Activated CD4-positive, alpha-beta T cell treated with anti-CD3 and anti-CD28 coated beads for 36 hours (primary cell): ENCODE data around the gene MEG3. TPM values are rescaled to one million over a fixed set of nuclear protein-coding genes. Genes with fewer than 3 reads are reported as not detected.

ENCODE experiments used
- ATAC-seq: fragments of 200-7000 bp; cut with Tn5 transposase; one replicate; pipeline ENCODE4 v1.10.0; 2021; ENCODE audit warnings: mild to moderate bottlenecking, moderate library complexity
- CTCF ChIA-PET: fragments of 350-600 bp; sonication (Branson Sonifier 250); formaldehyde crosslinking; loops from one replicate; lab custom pipeline; 2021; ENCODE audit warnings: antibody characterized with exemption; lab: Charles Lee
- POLR2A ChIA-PET: fragments of 350-600 bp; sonication (Branson Sonifier 250); formaldehyde crosslinking; loops from one replicate; lab custom pipeline; 2021; ENCODE audit warnings: antibody characterized with exemption, inconsistent platforms; lab: Charles Lee
- DNase-seq: peaks from one replicate; pipeline ENCODE4 v3.0.0-alpha.2; 2020
- H3K27ac Mint-ChIP-seq: one replicate; pipeline ENCODE4 v1.8.0; 2021; ENCODE audit warnings: mixed read lengths
- H3K27me3 Mint-ChIP-seq: one replicate; pipeline ENCODE4 v1.8.0; 2021; ENCODE audit warnings: mixed read lengths
- H3K36me3 Mint-ChIP-seq: one replicate; pipeline ENCODE4 v1.8.0; 2021; ENCODE audit warnings: low read depth, mixed read lengths
- H3K4me1 Mint-ChIP-seq: one replicate; pipeline ENCODE4 v1.8.0; 2021; ENCODE audit warnings: mixed read lengths
- H3K4me3 Mint-ChIP-seq: one replicate; pipeline ENCODE4 v1.8.0; 2021; ENCODE audit warnings: mild to moderate bottlenecking, moderate library complexity, mixed read lengths
- H3K9me3 Mint-ChIP-seq: one replicate; pipeline ENCODE4 v1.8.0; 2021; ENCODE audit warnings: low read depth, mixed read lengths
- intact Hi-C, 2 experiments: fragments of 100-400 bp; cut with DNase I in 1 of 2; cut with micrococcal nuclease in 1 of 2; formaldehyde crosslinking; loops; one replicate each; pipeline versions ENCODE4 v1.14.2 to v1.15.1; 2022 to 2024; cut with DNase I, micrococcal nuclease
- total RNA-seq, 2 experiments: library from RNA; stranded (reverse); gene quantifications; one replicate each; pipeline ENCODE4 v1.2.3, GENCODE V29; 2021

Gene MEG3
- total RNA-seq, 2 experiments from 2014 or later = not detected

DNA sequence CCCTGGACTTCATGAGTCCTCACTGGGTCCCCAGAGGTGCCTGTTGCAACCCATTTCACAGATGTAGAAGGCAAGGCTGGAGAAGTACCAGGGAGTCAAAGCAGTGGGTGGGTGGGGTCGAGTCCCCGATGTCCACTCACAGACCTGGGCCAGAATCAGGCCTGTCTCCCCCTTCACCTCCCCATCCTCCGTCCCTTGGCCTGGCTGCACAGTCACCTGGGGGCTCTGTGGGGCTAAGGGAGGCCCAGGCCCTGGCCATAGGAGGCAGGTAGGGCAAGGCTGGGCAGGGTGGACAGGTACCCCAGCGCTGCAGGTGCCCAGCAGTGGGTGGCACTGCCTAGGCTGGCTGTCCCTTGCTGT, 48.1 kb downstream of the MEG3 start:
- intact Hi-C loops = no loop called here
- ATAC-seq (no peak), DNase-seq (no peak)
- POLR2A ChIA-PET = no interaction called here
- Mint-ChIP-seq H3K27me3 (peaks cover 3% of the 10 kb centered on the region), H3K4me1 (peaks cover 11% of the 10 kb centered on the region), H3K9me3 (no peaks in the 10 kb centered on the region), H3K4me3 (no peak overlapping the region), H3K27ac (no peak overlapping the region), H3K36me3 (no peaks in the 10 kb centered on the region)
- CTCF ChIA-PET = no interaction called here

GRCh38 chr14:100874411-100875091, 48.6 kb downstream of the MEG3 start:
- intact Hi-C loops = no loop called here
- Mint-ChIP-seq H3K27ac (no peak overlapping the region), H3K36me3 (no peaks in the 10 kb centered on the region), H3K9me3 (no peaks in the 10 kb centered on the region), H3K4me1 (peaks cover 11% of the 10 kb centered on the region), H3K4me3 (no peak overlapping the region), H3K27me3 (peaks cover 3% of the 10 kb centered on the region)
- DNase-seq (no peak), ATAC-seq (no peak)
- POLR2A ChIA-PET = no interaction called here
- CTCF ChIA-PET = no interaction called here

GRCh38 chr14:100875126-100875525, 49.2 kb downstream of the MEG3 start:
- POLR2A ChIA-PET = no interaction called here
- DNase-seq = no peak
- H3K4me3 Mint-ChIP-seq = no peak overlapping the region
- CTCF ChIA-PET = no interaction called here
- H3K9me3 Mint-ChIP-seq = no peaks in the 10 kb centered on the region
- no peak for ATAC-seq
- no peaks in the 10 kb centered on the region for H3K36me3 Mint-ChIP-seq
- intact Hi-C loops = no loop called here
- no peak overlapping the region for H3K27ac Mint-ChIP-seq
- peaks cover 11% of the 10 kb centered on the region for H3K4me1 Mint-ChIP-seq
- H3K27me3 Mint-ChIP-seq = peaks cover 3% of the 10 kb centered on the region

- no peak for DNase-seq
- POLR2A ChIA-PET = no interaction called here
- H3K27me3 Mint-ChIP-seq = peaks cover 5% of the 10 kb centered on the region
Measured at GRCh38 chr14:100875861-100876590, 50.1 kb downstream of the MEG3 start.

DNA sequence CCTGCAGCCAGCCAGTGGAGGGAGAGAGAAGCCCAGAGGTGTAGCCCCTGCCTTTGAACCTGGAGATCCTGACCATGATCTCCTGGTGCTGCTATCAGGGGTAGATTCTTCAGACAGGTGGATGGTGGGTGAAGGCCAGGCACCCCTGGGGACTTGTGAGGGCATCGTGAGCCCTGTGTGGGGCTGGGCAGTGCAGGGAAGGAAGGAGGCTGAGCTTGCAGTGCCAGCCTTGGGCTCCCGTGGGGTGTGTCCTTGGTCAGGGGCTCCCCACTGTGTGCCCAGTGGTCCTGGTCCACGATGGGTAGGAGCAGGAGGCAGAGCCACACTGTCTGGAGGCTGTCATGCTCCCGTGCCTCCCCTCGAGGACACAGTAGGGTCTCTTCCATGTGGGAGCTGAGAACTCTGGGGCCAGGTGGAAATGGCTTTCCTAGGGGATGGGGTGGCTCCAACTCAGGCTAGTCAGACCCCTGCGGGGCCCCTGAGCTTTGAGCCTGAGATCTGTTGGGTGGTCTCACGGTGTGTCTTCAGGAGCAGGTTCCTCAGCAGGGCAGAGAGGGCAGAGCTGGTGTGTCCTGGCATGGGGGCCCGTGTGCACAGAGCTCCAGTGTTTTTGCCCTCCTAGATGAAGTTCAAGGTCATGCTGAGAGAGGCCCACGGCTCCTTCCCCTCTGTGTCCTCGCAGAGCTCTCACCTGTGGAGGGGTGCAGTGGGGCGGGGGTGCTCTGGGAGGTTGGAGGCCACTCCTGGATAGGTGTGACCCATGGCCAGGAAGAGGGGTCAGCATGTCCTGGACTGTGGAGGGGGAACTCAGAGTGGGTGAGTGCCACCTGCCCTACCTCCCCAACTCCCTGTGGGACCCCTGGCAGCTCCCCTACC, 52.6 kb downstream of the MEG3 start:
- Mint-ChIP-seq H3K27me3 (peaks cover 5% of the 10 kb centered on the region), H3K27ac (no peak overlapping the region), H3K4me1 (no peaks in the 10 kb centered on the region), H3K9me3 (no peaks in the 10 kb centered on the region), H3K36me3 (no peaks in the 10 kb centered on the region), H3K4me3 (no peak overlapping the region)
- ATAC-seq (no peak), DNase-seq (no peak)
- intact Hi-C loops = no loop called here
- CTCF ChIA-PET = no interaction called here
- POLR2A ChIA-PET = no interaction called here

More at GRCh38 chr14:100875861-100876590, 50.1 kb downstream of the MEG3 start:
- no peak for ATAC-seq
- H3K4me1 Mint-ChIP-seq = peaks cover 11% of the 10 kb centered on the region
- no peak overlapping the region for H3K4me3 Mint-ChIP-seq
- H3K9me3 Mint-ChIP-seq = no peaks in the 10 kb centered on the region
- CTCF ChIA-PET = no interaction called here
- intact Hi-C loops = no loop called here
- no peak overlapping the region for H3K27ac Mint-ChIP-seq
- no peaks in the 10 kb centered on the region for H3K36me3 Mint-ChIP-seq

GRCh38 chr14:100879194-100879593, 53.3 kb downstream of the MEG3 start:
- no peak overlapping the region for H3K27ac Mint-ChIP-seq
- H3K9me3 Mint-ChIP-seq = no peaks in the 10 kb centered on the region
- H3K4me3 Mint-ChIP-seq = no peak overlapping the region
- DNase-seq (no peak), ATAC-seq (no peak)
- intact Hi-C loops = no loop called here
- no peaks in the 10 kb centered on the region for H3K36me3 Mint-ChIP-seq
- peaks cover 4% of the 10 kb centered on the region for H3K27me3 Mint-ChIP-seq
- ChIA-PET POLR2A (no interaction called here), CTCF (no interaction called here)
- no peaks in the 10 kb centered on the region for H3K4me1 Mint-ChIP-seq

- Mint-ChIP-seq H3K4me3 (no peak overlapping the region), H3K4me1 (no peaks in the 10 kb centered on the region), H3K27me3 (peaks cover 4% of the 10 kb centered on the region), H3K9me3 (no peaks in the 10 kb centered on the region), H3K36me3 (no peaks in the 10 kb centered on the region), H3K27ac (no peak overlapping the region)
- CTCF ChIA-PET = no interaction called here
- intact Hi-C loops = no loop called here
- ATAC-seq (no peak), DNase-seq (no peak)
- POLR2A ChIA-PET = no interaction called here
Measured at GRCh38 chr14:100879782-100880181, 53.9 kb downstream of the MEG3 start.

- no peak for ATAC-seq
- H3K27me3 Mint-ChIP-seq = peaks cover 4% of the 10 kb centered on the region
- H3K36me3 Mint-ChIP-seq = no peaks in the 10 kb centered on the region
- CTCF ChIA-PET = no interaction called here
- POLR2A ChIA-PET = interaction anchor here (0.6 kb wide), 1 partner anchor 9 kb away, joined by 3 read pairs; no protein-coding TSS in a partner anchor
- no peak overlapping the region for H3K27ac Mint-ChIP-seq
- H3K9me3 Mint-ChIP-seq = no peaks in the 10 kb centered on the region
- no peak overlapping the region for H3K4me3 Mint-ChIP-seq
- intact Hi-C loops = no loop called here
- no peak for DNase-seq
- no peaks in the 10 kb centered on the region for H3K4me1 Mint-ChIP-seq
Measured at GRCh38 chr14:100880271-100881101, 54.6 kb downstream of the MEG3 start.

DNA sequence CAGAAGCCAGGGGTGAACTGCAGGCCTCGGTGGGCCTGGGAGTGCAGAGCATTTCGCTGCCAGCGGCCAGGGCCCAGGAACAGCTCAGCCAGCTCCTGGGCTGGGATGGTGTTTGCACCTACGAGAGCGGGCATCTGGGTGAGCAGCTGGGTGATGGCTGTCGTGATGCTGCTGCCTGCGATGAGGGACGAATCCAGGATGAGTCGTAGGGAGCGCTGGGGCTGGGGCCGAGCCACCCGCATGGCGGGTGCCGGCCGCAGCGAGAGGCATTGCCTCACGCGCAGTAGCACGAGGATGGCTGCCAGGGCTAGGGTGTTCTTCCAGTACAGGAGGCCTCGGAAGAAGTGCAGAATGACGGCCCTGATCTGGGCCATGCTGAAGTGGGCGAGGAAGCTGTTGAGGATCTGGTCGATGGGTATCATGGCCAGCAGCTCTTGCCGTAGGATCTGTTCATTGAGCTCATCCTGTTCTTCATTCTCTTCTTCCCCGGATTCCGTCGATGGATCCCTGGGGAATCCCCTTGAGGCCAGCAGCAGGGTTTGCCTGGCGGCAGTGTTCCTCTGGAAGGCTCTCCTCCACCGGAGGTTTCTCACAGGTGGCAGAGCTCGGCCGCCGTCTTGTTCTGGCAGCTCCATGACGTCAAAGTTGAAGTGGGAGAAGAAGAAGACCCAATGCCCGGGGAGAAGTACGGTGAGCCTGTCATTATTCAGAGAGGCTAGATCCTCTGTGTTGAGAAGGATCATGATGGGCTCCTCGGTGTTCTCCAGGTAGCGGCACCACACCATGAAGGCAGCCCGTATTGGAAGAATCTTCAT, 55.5 kb downstream of the MEG3 start:
- Mint-ChIP-seq H3K9me3 (no peaks in the 10 kb centered on the region), H3K27ac (no peak overlapping the region), H3K27me3 (peaks cover 4% of the 10 kb centered on the region), H3K36me3 (no peaks in the 10 kb centered on the region), H3K4me3 (no peak overlapping the region), H3K4me1 (no peaks in the 10 kb centered on the region)
- POLR2A ChIA-PET = no interaction called here
- ATAC-seq = no peak
- CTCF ChIA-PET = no interaction called here
- DNase-seq = no peak
- intact Hi-C loops = no loop called here

GRCh38 chr14:100882026-100882967, 56.4 kb downstream of the MEG3 start:
- intact Hi-C loops = no loop called here
- H3K36me3 Mint-ChIP-seq = no peaks in the 10 kb centered on the region
- ChIA-PET CTCF (no interaction called here), POLR2A (no interaction called here)
- no peak overlapping the region for H3K4me3 Mint-ChIP-seq
- H3K27me3 Mint-ChIP-seq = peaks cover 2% of the 10 kb centered on the region
- DNase-seq = no peak
- ATAC-seq = no peak
- no peaks in the 10 kb centered on the region for H3K9me3 Mint-ChIP-seq
- no peaks in the 10 kb centered on the region for H3K4me1 Mint-ChIP-seq
- no peak overlapping the region for H3K27ac Mint-ChIP-seq
